Measurements from ENCODE around the gene YAF2. TPM values are rescaled to one million over a fixed set of nuclear protein-coding genes. Genes with fewer than 3 reads are reported as not detected.
"Not testable (repeated sequence)": the region's sequence is repeated elsewhere in the genome, so short reads cannot be mapped to it uniquely, and the experiment has no call there.

Gene YAF2
- total RNA-seq, 1 experiment from 2014 or later: 15.0 TPM

DNA sequence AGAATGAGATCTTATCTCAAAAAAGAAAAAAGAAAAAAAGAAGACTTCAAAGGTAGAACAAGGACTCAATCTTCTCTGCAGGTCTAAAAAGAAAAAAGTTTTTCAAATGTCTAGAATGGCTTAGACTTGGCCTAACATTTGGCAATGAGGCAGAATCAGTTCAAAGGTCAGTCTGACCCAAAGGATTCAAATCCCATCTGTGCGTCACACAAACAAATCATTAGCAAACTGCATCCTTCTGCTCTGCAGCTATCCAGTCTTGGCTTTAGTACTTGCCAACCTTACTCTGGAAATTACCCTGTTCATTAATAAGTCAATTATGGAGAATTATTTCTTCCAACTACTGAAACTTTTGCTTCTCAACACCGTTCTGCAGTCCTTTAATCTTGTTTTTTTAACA is 3.1 kb downstream of the YAF2 start:
- BruUV-seq (replicated peaks): no TSS peak
- ATAC-seq (no peak), DNase-seq (ENCODE audit: low read depth, low spot score) (no peak)
- Histone ChIP-seq H3K4me3 (replicated peaks in 1 of 2; ENCODE audit: low read depth in 1 of 2, low read length in 2 of 2) (no peak overlapping the region), H3K9me2 (ENCODE audit: insufficient read depth) (no peaks in the 10 kb centered on the region), H3K9me3 (ENCODE audit: control insufficient read depth in 1 of 2, insufficient read depth in 1 of 2, low read depth in 1 of 2, low read length in 2 of 2) (no peaks in the 10 kb centered on the region), H2AFZ (ENCODE audit: low read depth, low read length, poor library complexity, severe bottlenecking) (no peak overlapping the region), H3K27ac (ENCODE audit: low read depth, low read length) (no peak overlapping the region), H4K20me1 (ENCODE audit: insufficient read depth) (no peaks in the 10 kb centered on the region), H3K9ac (ENCODE audit: low read length) (no peak overlapping the region), H3K4me2 (ENCODE audit: low read length) (no peak overlapping the region), H3K27me3 (ENCODE audit: insufficient read depth, low read length) (no peaks in the 10 kb centered on the region), H3K79me2 (ENCODE audit: insufficient read depth, low read length) (peaks cover 32% of the 10 kb centered on the region), H3K36me3 (ENCODE audit: control insufficient read depth in 1 of 2, insufficient read depth in 2 of 2, low read length in 2 of 2) (0 out of 4 replicates have a peak, but pooled peaks cover 0 to 2% of the 10 kb centered on the region in 2 experiments), H3K4me1 (ENCODE audit: control insufficient read depth in 1 of 2, insufficient read depth in 2 of 2, low read length in 2 of 2) (peaks cover 0 to 15% of the 10 kb centered on the region in 2 experiments; a peak in 2 of 4 replicates)
- TF ChIP-seq POLR2AphosphoS5 (IDR thresholded peaks at IDR 0.05; ENCODE audit: low read depth, low read length) (no peak), RAD21 (IDR thresholded peaks at IDR 0.05; ENCODE audit: low read depth) (no peak), ZNF274 (IDR thresholded peaks at IDR 0.05; ENCODE audit: low read depth, low read length) (no peak), TCF7L2 (IDR thresholded peaks at IDR 0.05; ENCODE audit: borderline replicate concordance, extremely low read depth, insufficient read depth, insufficient read length) (no peak), SIN3A (IDR thresholded peaks at IDR 0.05; ENCODE audit: low read depth) (no peak)
- TF ChIP-seq, protein P1, sequence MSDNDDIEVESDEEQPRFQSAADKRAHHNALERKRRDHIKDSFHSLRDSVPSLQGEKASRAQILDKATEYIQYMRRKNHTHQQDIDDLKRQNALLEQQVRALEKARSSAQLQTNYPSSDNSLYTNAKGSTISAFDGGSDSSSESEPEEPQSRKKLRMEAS (IDR thresholded peaks at IDR 0.05): no peak
- TF ChIP-seq, protein P2, sequence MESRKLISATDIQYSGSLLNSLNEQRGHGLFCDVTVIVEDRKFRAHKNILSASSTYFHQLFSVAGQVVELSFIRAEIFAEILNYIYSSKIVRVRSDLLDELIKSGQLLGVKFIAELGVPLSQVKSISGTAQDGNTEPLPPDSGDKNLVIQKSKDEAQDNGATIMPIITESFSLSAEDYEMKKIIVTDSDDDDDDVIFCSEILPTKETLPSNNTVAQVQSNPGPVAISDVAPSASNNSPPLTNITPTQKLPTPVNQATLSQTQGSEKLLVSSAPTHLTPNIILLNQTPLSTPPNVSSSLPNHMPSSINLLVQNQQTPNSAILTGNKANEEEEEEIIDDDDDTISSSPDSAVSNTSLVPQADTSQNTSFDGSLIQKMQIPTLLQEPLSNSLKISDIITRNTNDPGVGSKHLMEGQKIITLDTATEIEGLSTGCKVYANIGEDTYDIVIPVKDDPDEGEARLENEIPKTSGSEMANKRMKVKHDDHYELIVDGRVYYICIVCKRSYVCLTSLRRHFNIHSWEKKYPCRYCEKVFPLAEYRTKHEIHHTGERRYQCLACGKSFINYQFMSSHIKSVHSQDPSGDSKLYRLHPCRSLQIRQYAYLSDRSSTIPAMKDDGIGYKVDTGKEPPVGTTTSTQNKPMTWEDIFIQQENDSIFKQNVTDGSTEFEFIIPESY (IDR thresholded peaks at IDR 0.05; ENCODE audit: extremely low read depth, insufficient replicate concordance, low read length): no peak
- ChIA-PET CTCF (no interaction called here), RAD21 (ENCODE audit: low non-redundant PET in 1 of 2, low total read pairs in 2 of 2, uncharacterized antibody in 2 of 2, unreplicated experiment in 2 of 2) (no interaction called here), POLR2A (no interaction called here)
- intact Hi-C loops (cut with micrococcal nuclease): loop anchor here (5.0 kb wide), 2 partner anchors 92 to 332 kb away; partner anchors contain the start of genes PPHLN1 and ZCRB1

DNA sequence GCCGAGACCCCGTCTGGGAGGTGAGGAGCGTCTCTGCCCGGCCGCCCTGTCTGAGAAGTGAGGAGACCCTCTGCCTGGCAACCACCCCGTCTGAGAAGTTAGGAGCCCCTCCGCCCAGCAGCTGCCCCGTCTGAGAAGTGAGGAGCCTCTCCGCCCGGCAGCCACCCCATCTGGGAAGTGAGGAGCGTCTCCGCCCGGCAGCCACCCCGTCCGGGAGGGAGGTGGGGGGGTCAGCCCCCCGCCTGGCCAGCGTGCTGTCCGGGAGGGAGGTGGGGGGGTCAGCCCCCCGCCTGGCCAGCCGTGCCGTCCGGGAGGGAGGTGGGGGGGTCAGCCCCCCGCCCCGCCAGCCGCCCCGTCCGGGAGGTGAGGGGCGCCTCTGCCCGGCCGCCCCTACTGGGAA is 10.5 kb downstream of the YAF2 start:
- H3K9me2 ChIP-seq (ENCODE audit: insufficient read depth); H3K27ac ChIP-seq (ENCODE audit: low read depth, low read length); POLR2A ChIA-PET; H3K4me1 ChIP-seq (ENCODE audit: control insufficient read depth in 1 of 2, insufficient read depth in 2 of 2, low read length in 2 of 2); H3K9ac ChIP-seq (ENCODE audit: low read length); H4K20me1 ChIP-seq (ENCODE audit: insufficient read depth); CTCF ChIA-PET; H3K36me3 ChIP-seq (ENCODE audit: control insufficient read depth in 1 of 2, insufficient read depth in 2 of 2, low read length in 2 of 2); H3K79me2 ChIP-seq (ENCODE audit: insufficient read depth, low read length); H3K27me3 ChIP-seq (ENCODE audit: insufficient read depth, low read length); H2AFZ ChIP-seq (ENCODE audit: low read depth, low read length, poor library complexity, severe bottlenecking); RAD21 ChIA-PET (ENCODE audit: low non-redundant PET in 1 of 2, low total read pairs in 2 of 2, uncharacterized antibody in 2 of 2, unreplicated experiment in 2 of 2); H3K4me3 ChIP-seq (replicated peaks in 1 of 2; ENCODE audit: low read depth in 1 of 2, low read length in 2 of 2); DNase-seq (ENCODE audit: low read depth, low spot score); ATAC-seq; BruUV-seq (replicated peaks); intact Hi-C loops (cut with micrococcal nuclease); H3K4me2 ChIP-seq (ENCODE audit: low read length); H3K9me3 ChIP-seq (ENCODE audit: control insufficient read depth in 1 of 2, insufficient read depth in 1 of 2, low read depth in 1 of 2, low read length in 2 of 2): not testable (repeated sequence)

DNA sequence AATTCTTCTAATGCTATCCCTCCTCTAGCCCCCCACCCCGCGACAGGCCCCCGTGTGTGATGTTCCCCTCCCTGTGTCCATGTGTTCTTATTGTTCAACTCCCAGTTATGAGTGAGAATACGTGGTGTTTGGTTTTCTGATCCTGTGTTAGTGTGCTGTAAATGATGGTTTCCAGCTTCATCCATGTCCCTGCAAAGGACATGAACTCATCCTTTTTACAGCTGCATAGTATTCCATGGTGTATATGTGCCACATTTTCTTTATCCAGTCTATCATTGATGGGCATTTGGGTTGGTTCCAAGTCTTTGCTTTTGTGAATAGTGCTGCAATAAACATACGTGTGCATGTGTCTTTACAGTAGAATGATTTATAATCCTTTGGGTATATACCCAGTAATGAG is 13.5 kb downstream of the YAF2 start:
- H3K9me3 ChIP-seq (ENCODE audit: control insufficient read depth in 1 of 2, insufficient read depth in 1 of 2, low read depth in 1 of 2, low read length in 2 of 2); ATAC-seq; POLR2A ChIA-PET; H3K9me2 ChIP-seq (ENCODE audit: insufficient read depth); CTCF ChIA-PET; H3K4me1 ChIP-seq (ENCODE audit: control insufficient read depth in 1 of 2, insufficient read depth in 2 of 2, low read length in 2 of 2); H3K4me3 ChIP-seq (replicated peaks in 1 of 2; ENCODE audit: low read depth in 1 of 2, low read length in 2 of 2); H4K20me1 ChIP-seq (ENCODE audit: insufficient read depth); H3K36me3 ChIP-seq (ENCODE audit: control insufficient read depth in 1 of 2, insufficient read depth in 2 of 2, low read length in 2 of 2); RAD21 ChIA-PET (ENCODE audit: low non-redundant PET in 1 of 2, low total read pairs in 2 of 2, uncharacterized antibody in 2 of 2, unreplicated experiment in 2 of 2); BruUV-seq (replicated peaks); H3K27ac ChIP-seq (ENCODE audit: low read depth, low read length); H2AFZ ChIP-seq (ENCODE audit: low read depth, low read length, poor library complexity, severe bottlenecking); H3K4me2 ChIP-seq (ENCODE audit: low read length); H3K27me3 ChIP-seq (ENCODE audit: insufficient read depth, low read length); H3K9ac ChIP-seq (ENCODE audit: low read length); H3K79me2 ChIP-seq (ENCODE audit: insufficient read depth, low read length); intact Hi-C loops (cut with micrococcal nuclease); DNase-seq (ENCODE audit: low read depth, low spot score): not testable (repeated sequence)
